ENCODE data around the gene NLRP9.

DNA sequence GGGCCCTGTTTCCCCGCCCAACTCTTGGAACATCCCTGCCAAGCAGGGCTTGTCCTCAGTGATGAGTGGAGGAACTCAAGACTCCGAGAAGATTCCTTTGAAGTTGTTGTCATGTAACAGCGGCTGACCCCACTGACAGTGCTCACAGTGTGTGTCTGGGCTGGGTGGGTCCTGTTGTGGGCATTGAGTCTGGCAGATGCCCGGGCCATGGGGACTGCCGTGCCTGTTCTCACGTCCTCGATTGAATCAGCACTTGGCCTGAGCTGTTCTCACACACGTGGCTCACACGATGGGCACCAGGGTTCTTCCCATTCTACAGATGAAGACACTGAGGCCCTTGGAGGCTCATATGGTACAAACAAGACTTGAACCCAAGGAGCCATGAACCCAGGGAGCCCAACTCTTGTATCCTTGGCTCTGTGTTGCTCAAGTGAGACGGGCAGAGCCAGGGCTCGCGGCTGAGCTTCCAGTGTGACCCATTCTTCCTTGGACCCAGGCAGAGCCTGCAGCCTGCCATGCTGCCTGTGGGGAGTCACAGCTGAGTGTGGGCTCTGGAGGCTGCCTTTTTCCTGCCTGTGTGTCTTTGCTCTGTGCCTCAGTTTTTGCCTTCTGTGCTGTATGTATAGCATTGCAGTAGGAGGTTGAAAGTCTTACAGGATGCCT is 71.7 kb downstream of the NLRP9 start:
- no peak for TF ChIP-seq POLR2A (IDR thresholded peaks at IDR 0.05)
- TF ChIP-seq, protein P1, sequence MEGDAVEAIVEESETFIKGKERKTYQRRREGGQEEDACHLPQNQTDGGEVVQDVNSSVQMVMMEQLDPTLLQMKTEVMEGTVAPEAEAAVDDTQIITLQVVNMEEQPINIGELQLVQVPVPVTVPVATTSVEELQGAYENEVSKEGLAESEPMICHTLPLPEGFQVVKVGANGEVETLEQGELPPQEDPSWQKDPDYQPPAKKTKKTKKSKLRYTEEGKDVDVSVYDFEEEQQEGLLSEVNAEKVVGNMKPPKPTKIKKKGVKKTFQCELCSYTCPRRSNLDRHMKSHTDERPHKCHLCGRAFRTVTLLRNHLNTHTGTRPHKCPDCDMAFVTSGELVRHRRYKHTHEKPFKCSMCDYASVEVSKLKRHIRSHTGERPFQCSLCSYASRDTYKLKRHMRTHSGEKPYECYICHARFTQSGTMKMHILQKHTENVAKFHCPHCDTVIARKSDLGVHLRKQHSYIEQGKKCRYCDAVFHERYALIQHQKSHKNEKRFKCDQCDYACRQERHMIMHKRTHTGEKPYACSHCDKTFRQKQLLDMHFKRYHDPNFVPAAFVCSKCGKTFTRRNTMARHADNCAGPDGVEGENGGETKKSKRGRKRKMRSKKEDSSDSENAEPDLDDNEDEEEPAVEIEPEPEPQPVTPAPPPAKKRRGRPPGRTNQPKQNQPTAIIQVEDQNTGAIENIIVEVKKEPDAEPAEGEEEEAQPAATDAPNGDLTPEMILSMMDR (IDR thresholded peaks at IDR 0.05): no peak

Data from testis (tissue), 2 donors.